GM18867 (cell line): Measurements from ENCODE around the gene HIVEP3.

ENCODE experiments used
- ATAC-seq: cut with Tn5 transposase; IDR thresholded peaks from one replicate; pipeline ENCODE4 v1.9.1; 2021; ENCODE audit warnings: mild to moderate bottlenecking, moderate library complexity; ENCODE audit not compliant: unreplicated experiment

HIVEP3 gene

DNA sequence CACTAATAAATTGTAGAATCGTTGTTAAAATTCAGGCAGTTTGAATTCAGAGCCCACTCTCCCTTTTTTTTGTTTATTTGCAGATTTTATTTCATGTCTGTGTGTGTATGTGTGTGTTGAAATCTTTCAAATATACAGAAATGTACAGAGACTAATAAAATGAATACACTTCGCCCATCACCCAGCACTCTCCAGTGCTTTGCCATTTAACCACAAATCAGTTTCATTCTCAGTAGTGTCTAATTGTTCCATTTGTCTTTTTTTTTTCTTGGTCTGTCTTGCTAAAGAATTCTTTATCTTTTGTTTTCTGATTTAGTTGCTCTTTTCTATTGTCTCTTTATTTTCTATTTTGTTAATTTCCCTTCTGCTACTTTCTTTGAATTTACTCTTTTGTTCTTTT, 99.7 kb downstream of the HIVEP3 start:
- ATAC-seq: no peak

DNA sequence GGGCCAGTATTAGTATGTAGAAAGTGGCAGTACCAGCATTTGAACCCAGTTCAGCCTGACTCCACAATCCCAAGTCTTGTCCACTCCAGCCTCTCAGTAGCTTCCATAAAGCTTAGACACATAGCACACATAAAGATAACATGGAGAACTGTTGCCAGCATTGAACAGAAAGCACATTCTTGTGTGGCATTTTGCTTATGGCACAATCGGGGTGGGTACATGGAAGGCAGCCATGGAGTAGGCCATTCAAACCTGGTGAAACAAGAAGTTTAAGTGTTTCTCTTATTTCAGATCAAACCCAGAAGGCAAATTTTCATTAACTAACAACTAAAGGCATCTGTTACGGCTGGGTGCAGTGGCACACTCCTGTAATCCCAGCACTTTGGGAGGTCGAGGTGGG, 102.7 kb downstream of the HIVEP3 start:
- ATAC-seq: no peak

DNA sequence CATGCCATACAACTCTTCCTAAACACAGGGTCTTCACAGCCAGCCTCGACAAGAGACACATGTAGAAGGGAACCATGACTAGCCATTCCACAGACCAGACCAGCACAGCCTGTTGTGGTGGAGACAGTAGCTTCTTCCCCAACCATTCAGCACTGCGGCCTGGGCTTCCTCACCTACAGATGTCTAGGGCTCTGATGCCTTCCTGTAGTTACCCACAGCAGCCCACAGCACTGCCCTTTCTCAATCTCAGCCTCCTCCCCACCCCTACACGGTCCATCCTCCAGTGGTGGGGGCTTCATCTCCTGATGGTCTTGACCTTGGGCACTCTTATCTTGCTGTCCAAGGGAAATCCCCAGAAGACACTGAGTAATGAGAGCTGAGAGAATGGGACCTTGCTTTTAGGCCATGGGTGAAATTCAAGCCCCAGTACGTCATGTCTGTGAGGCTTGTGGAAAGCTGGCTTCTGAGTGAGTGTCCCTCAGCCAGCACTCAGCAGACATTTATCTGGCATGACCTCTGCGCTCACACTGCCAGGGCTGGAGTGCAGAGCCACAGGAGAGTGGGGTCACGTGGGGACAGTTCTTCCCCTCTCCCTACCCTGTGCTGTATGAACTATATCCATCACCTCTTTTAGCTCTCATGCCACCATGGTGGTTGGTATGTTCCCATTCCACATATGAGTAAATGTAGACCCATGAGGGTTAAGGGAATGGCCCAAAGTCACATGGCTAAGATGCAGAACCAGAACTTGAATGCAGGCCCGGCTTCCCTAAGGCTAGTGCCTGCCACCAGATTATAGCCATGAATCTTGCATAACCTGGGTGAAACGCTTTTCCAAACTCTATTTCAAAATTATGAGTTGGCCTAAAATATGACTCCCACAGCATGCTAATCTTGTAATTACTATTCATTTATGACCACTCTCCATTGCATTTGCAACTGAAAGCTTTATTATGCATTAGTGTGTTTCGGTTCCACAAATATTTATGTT, 104.7 kb downstream of the HIVEP3 start:
- ATAC-seq: no peak

DNA sequence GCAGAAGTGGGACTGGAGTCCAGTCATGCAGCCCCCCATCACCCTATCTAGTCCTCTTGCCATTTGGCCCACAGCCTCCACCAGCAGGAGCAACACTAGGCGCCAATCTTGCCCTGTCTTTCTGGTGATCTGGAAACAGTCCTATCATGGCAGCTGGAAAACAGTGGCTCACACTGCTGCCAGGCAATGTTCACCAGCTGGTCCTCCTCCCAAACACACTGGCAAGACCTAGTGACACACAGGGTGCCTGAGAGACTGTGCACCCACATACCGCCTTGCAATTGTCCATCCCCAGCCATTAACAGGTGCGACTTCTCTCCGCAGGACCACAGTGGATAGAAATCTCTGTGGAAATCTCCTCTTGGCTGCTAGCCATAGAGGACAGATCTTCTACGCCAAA, 105.5 kb downstream of the HIVEP3 start:
- ATAC-seq: no peak

DNA sequence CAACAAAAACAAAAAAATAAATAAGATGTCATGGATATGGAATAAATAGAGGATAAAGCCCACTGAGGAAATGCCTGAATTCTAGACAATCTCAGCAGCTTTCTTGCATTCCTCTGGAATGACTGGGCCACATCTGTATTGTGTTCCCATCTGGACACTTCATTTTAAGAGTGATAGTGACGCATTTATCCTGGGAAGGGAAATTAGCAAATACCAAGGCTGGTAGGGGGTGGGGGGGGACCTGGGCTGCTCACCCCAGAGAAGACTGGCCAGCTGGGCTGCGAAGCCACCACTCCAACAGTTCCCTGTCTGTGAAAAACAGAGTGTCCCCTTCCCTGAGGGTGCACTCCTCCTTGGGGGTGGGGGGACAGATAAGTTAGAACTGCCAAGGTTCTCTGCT, 106.3 kb downstream of the HIVEP3 start:
- ATAC-seq: no peak

DNA sequence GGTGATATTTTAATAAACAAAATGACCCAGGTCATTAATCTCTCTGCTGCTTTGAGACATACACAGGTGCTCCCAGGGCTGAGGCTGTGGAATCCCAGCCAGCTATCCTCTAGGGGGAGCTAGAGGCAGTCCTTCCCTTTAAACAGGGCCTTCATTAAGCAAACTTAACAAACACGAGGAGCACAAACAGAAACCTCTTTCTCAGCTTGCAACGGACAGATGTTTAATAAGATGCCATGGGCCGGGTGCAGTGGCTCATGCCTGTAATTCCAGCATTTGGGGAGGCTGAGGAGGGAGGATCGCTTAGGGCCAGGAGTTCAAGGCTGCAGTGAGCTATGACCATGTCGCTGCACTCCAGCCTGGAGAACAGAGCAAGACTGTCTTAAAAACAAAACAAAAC, 106.7 kb downstream of the HIVEP3 start:
- ATAC-seq: no peak

DNA sequence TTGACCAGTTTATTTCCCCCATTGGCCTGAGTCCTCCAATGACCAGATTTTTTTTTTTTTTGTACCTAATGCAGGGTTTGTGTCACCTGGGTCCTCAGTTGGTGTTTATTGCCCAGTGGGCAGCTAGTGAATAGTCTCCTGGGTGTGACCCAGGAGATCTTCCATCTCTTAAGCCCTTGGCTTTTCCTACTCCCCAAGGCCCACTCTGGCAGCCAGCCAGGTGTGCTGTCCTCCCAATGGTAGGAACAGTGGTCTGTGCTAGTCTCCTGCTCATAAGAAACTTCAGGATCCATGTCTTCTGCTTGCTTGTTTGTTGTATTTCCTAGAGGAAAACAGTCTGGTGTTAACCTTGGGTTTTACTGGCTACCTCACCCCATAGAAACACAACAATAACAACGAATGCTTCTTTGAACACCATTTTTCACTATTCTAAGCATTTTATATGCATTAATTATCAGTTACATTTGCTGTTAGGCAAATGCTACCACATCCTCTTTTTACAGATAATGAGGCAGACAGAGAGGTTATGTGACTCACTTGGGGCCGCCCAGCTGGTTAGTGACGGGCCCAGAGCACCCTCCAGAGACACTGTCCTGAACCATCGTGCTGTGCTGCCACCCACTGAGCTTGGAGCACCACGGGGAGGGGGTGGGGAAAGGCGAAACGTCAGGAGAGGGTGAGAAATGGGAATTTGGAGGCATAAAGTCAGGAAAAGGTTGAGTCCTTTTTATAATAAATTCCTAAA, 107.5 kb downstream of the HIVEP3 start:
- ATAC-seq: no peak

DNA sequence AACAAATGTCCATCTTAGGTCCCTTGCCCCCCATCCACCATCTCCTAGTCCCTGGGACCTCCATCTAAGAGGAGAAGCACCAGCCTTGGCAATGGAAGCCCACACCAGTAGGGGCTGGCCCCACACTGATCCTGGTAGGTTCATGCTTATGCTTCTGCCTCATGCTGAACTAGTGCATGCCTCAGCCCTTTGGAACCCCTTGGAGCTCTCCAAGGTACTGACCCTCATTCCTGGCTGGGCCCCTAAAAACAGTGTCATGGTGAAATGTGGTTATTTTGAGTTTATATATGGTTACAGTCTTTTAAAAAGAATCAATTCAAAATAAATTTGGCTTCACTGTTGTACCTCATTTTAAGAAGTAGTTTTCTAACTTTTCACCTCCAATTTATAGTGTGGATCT, 108.3 kb downstream of the HIVEP3 start:
- no peak for ATAC-seq

DNA sequence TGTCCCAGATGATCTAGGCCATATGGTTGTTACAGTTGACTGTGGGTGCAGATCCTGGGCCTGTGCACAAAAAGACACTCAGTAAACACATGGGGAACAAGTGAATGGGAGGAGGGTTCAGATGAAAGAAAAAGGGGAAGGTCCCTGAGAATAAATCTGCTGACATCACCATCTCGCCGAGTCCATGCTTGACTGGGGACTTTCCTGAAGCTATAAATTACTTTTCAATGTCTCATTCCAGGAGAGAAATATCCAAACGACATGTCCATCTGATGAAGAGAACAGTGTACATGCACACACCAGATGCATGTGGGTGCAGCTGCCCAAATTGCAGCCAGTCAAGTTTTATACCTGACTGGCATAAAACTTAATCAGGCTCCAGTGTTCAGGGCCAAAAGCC, 109.0 kb downstream of the HIVEP3 start:
- no peak for ATAC-seq

DNA sequence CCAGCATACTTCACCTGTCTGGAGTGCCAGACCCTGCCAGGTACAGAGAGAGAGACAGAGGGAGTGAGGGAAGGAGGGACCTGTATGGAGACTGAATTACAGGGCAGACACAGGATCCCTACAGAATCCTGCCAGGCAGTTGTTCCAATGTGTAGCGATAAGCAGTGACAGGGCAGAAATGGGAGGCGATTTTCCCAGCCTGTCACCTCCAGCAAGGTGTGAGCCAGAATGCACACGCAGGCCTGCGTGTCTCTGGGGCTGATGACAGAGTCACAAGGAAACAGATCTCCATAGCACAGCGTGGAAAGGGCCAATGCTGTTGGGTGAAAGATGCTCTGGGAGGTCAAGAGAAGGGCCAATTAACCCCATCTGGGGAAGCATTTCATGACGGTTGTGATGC, 111.3 kb downstream of the HIVEP3 start:
- ATAC-seq: no peak

DNA sequence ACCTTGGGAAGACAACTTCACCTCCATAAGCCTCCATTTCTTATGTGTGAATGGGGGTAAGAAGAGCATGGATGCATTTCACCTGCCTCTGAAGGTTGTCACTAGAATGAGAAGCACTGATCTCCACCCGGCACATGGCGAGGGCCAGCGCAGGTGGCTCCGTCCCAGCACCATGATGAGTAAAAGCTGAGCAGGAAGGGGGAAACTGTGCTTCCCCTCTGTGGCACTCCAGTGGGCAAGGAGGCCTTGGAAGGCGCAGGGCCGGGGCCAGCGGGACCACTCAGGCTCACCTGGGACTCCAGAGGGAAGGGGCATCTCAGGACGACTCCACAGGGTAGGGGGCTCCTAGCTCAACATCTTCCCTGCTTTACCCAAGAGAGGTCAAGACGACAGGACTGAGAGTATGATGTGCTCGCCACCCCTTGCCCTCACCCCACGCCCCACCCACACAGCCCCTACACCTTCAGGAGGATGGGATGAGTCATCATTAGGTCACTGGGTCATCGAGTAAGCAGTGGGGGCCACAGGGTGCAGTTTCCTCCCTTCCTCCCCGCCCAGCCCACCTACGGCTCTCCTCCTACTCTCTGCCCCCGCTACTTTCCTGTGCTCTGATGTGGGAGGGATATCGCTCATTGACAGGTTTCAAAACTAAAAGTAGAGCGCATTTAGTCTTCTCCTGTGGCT, 112.1 kb downstream of the HIVEP3 start:
- ATAC-seq: no peak

DNA sequence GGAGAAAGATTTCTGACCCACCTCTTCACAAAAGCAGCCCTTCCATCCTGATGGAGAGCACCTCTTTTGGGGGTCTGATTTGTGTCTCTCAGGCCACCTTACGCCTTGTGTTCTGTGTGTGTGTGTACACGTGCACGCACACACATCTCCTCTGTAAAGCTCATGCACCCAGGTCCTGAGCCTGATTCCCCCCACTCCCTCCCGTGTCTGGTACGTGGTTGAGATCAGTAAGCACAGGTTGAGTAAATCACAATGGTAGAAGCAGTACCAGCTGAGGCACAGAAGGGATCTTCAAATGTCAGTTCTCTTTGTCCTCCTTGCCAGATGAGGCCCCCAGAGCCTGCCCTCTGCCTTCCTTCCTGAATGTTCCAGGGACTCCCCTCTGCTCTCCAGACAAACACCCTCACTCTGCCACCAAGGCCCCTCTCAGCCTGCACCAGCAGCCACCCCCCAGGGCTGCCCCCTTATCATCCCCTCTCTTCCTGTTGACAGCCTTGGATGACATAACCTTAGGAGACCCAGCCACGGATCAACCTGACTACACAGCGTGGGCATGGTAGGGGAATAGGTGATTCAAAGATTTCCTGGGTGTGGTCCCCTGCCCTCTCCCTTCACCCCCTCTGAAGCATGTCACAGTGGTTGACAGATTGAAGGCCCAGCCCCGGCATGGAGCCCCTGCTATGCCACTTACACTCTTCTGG, 112.8 kb downstream of the HIVEP3 start:
- ATAC-seq: no peak

DNA sequence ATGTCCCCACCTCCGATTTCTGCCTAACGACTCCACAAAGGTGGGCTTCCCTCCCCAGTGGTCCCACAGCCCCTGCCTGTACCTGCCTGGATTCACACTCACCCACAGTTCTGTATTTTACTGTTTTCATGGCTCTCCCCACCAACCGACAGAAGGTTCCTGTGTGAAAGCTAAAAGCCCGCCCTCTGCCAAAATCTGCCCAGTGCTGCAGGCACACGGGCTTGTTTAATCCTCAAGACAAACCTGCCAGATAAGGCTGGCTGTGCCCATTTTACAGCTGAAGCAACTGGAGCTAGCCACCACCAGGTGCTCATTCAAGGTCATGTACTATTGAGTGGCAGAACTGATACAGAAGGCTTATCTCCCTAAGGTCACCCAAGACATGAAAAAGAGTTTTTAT, 114.5 kb downstream of the HIVEP3 start:
- no peak for ATAC-seq

DNA sequence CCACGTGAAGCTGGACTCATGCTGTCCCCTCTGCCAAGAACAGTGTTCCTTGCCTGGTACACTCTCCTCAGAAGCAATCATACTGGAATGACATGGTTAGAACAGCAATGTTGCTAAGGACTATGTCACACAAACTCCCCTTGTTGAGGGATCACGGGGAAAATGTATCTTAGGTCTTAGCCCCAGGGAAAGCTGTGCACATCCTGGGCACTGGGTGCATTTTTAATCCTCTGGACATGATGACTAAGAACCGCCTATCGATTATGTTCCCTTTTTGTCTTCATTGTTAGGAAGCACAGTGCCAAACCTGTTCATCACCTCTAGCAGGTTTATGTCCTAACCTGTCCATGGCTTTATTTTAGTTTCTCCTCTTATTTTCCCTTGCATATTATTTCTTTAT, 115.1 kb downstream of the HIVEP3 start:
- ATAC-seq: no peak

DNA sequence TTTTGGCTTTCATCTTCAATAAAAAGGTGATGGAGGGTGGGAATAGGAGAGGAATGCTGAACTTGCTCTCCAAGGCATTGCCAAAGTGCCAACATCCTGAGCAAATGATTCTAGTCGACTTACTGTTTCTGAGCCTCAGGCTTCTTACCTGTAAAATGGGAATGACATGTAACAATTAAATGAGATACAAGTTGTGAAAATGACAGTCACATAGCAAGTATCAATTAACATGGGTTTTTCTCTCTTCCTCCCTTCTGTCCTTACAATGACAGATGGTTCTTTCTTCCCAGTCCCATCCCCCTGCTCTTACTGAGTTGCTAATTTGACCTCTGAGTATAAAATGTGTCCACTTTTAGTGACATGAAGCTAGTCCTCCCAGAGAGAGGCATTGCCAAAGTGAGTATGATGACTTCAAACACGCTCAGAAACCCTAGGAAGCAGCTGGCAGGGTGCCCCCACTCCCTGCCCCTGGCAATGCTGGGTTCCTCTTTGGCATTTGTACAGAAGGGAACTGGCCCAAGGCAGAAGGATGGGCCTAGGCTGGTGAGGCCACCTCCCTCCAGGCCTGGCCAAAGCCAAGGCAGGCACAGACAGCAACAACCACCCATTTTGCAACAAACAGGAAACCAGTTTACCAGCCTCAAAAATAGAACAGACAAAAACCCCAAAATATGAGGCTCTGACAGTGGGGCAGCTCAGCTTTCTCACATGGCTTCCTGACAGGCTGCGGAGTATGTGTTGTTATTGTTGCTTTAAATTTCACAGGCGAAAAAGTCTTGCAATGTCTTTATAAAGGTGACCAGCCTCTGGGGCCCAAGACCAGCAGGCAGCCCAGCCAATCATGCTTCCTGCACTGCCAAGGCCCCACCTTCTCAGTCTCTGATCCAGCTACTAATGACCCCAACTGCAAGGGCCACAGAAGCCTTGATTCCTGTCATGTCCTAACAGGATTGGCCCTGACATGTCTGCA, 115.9 kb downstream of the HIVEP3 start:
- ATAC-seq: peak; percentile 65

DNA sequence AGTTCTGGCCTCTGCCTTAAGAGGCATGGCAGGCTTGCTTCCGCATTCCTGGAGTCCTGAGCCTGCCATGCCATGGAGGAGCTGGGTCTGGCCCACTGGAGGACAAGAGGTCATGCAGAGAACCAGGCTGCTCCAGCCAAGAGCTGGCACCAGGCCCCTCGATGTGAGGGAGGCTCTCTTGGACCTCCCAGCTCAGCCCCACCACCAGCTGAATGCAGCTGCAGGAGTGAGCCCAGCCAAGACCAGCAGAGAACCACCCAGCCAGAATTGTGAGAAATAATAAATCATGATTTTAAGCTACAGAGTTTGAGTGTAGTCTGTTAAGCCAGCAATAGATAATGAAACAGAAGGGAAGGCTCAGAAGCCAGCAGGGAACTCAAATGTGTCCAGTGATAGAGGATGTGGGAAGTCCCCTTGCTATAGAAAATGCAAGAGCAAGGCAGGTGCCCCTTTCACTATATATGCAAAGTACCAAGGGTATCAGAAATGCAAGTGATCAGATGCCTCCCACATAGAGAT, 118.4 kb downstream of the HIVEP3 start:
- peak; percentile 46 for ATAC-seq

DNA sequence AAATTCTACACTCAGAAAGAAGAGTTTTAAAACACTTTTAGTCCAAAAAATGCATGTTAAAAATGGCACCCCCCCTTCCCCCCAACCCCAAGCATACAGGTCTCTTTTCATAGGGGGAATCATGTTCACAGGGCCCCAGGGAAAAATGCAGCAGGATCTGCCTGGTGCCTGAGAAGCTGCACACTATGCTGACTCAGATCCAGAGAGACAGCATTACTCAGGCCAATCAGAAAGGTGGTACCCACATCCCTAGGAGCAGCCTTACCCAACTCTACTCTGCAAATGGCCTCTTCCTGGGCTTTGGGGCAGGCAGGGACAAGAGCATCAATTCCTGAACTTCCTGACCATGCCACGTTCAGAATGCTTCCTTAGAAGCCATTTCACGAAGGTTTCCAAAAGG, 119.0 kb downstream of the HIVEP3 start:
- no peak for ATAC-seq

DNA sequence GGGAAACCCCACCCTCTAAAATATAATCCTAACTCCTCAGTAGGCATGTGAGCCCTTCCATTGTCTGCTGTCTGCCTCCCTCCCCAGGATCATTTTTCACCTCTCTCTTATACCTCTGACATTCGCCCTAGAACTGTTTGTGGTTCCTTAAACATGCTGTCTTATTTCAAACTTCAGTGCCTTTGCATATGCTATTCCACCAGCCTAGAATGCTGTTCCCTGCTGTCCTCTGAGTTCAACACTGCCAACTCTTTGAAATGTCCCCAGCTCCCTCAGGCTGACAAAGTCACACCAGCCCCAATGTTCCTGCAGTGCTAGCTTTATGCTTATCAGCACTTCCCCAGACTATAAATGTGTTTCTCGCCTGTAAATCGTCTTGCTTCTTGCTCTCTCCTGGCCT, 119.5 kb downstream of the HIVEP3 start:
- ATAC-seq: no peak

DNA sequence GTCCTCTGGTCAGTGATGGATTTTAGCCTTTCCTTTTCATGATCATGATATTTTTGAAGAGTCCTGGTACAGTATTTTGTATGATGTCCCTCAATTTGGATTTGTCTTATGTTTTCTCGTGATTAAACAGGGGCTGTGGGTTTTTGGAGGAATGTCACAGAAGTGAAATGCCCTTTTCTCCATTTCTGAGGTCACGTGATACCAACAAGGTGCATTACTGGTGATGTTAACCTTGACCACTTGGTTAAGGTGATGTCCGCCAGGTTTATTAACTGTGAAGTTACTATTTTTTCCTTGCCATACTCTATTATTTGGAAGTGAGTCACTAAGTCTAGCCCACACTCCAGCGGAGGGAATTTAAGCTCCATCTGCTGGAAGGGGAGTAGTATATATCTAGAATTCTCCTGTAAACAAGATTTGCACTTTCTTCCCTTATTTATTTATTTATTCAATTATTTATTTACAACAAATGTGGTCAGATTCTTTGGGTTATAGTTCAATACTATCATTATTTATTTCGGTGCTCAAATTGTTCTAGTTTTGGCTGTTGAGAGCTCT, 123.4 kb downstream of the HIVEP3 start:
- ATAC-seq: no peak
